ENCODE results near the gene TIGD1. TPM values are rescaled to one million over a fixed set of nuclear protein-coding genes. Genes with fewer than 3 reads are reported as not detected.

The TIGD1 gene
- total RNA-seq, 1 donor from 2014 or later, result 2.5 TPM

Other genes with a start within 250 kb of the TIGD1 start
- gene ALPP, start 171.8 kb downstream of the TIGD1 start, total RNA-seq, result not detected
- not detected for gene ALPG, start 143.7 kb downstream of the TIGD1 start, total RNA-seq
- gene ALPI, start 94.4 kb downstream of the TIGD1 start, total RNA-seq, result not detected
- gene ECEL1, start 62.7 kb downstream of the TIGD1 start, total RNA-seq, result not detected
- gene PRSS56, start 30.2 kb downstream of the TIGD1 start, total RNA-seq, result not detected
- not detected for gene CHRND, start 24.4 kb downstream of the TIGD1 start, total RNA-seq
- gene CHRNG, start 10.9 kb downstream of the TIGD1 start, total RNA-seq, result not detected
- 55.7 TPM for gene EIF4E2, start 132 bp upstream of the TIGD1 start, total RNA-seq
- gene EFHD1, start 83.0 kb upstream of the TIGD1 start, total RNA-seq, result 1.1 TPM
- 31.7 TPM for gene GIGYF2, start 146.8 kb upstream of the TIGD1 start, total RNA-seq
- not detected for gene KCNJ13, start 226.0 kb upstream of the TIGD1 start, total RNA-seq